DMS79 (cell line): ENCODE measurements around the gene ZNF536.
"Not testable (repeated sequence)": the region's sequence is repeated elsewhere in the genome, so short reads cannot be mapped to it uniquely, and the experiment has no call there.

Experiments used
- DNase-seq: peaks from one replicate; lab custom pipeline; 2025; lab: John Stamatoyannopoulos, UW

The ZNF536 gene

GRCh38 chr19:30482956-30483355, 110.8 kb downstream of the ZNF536 start:
- no peak for DNase-seq

GRCh38 chr19:30486250-30486649, 114.1 kb downstream of the ZNF536 start:
- not testable (repeated sequence) for DNase-seq

- no peak for DNase-seq
Measured at GRCh38 chr19:30487178-30487577, 115.0 kb downstream of the ZNF536 start.

GRCh38 chr19:30488191-30488590, 116.0 kb downstream of the ZNF536 start:
- DNase-seq: no peak

GRCh38 chr19:30490760-30491159, 118.6 kb downstream of the ZNF536 start:
- DNase-seq: no peak

GRCh38 chr19:30492586-30493270, 120.5 kb downstream of the ZNF536 start:
- DNase-seq: no peak

GRCh38 chr19:30497034-30497433, 124.8 kb downstream of the ZNF536 start:
- no peak for DNase-seq

- DNase-seq: not testable (repeated sequence)
Measured at GRCh38 chr19:30498085-30498484, 125.9 kb downstream of the ZNF536 start.

- no peak for DNase-seq
Measured at GRCh38 chr19:30498707-30499106, 126.5 kb downstream of the ZNF536 start.

GRCh38 chr19:30504272-30504671, 132.1 kb downstream of the ZNF536 start:
- no peak for DNase-seq

- DNase-seq: peak; percentile 93
Measured at GRCh38 chr19:30512176-30513081, 140.2 kb downstream of the ZNF536 start.

GRCh38 chr19:30513082-30513411, 140.9 kb downstream of the ZNF536 start:
- DNase-seq: no peak

- no peak for DNase-seq
Measured at GRCh38 chr19:30516111-30516510, 143.9 kb downstream of the ZNF536 start.

GRCh38 chr19:30516531-30516930, 144.3 kb downstream of the ZNF536 start:
- DNase-seq: no peak

GRCh38 chr19:30518965-30519606, 146.9 kb downstream of the ZNF536 start:
- no peak for DNase-seq

- no peak for DNase-seq
Measured at GRCh38 chr19:30519607-30520205, 147.5 kb downstream of the ZNF536 start.

- DNase-seq: no peak
Measured at GRCh38 chr19:30520735-30521479, 148.7 kb downstream of the ZNF536 start.

GRCh38 chr19:30521937-30522336, 149.8 kb downstream of the ZNF536 start:
- no peak for DNase-seq

- peak; percentile 4 for DNase-seq
Measured at GRCh38 chr19:30522341-30522740, 150.2 kb downstream of the ZNF536 start.

GRCh38 chr19:30523791-30524190, 151.6 kb downstream of the ZNF536 start:
- DNase-seq: no peak

GRCh38 chr19:30525383-30525782, 153.2 kb downstream of the ZNF536 start:
- DNase-seq: no peak

GRCh38 chr19:30528919-30529318, 156.7 kb downstream of the ZNF536 start:
- no peak for DNase-seq
